GM21825 (cell line): ENCODE measurements around the gene NHP2.
A peak's percentile ranks its signal among the peaks of the same experiment; 100 is the strongest.

ENCODE experiments used
- ATAC-seq: cut with Tn5 transposase; IDR thresholded peaks from one replicate; pipeline ENCODE4 v1.9.1; 2021; ENCODE audit warnings: mild to moderate bottlenecking, moderate library complexity; ENCODE audit not compliant: unreplicated experiment

Gene NHP2

GRCh38 chr5:178177569-178177968 is 23.9 kb upstream of the NHP2 start:
- no peak for ATAC-seq

- no peak for ATAC-seq
Observed at GRCh38 chr5:178176791-178177190, 23.1 kb upstream of the NHP2 start.

GRCh38 chr5:178174456-178174855 is 20.8 kb upstream of the NHP2 start:
- ATAC-seq, result no peak

- ATAC-seq, result no peak
Observed at GRCh38 chr5:178170455-178170854, 16.8 kb upstream of the NHP2 start.

GRCh38 chr5:178165581-178165980 is 11.9 kb upstream of the NHP2 start:
- ATAC-seq, result no peak

- ATAC-seq, result peak; percentile 96
Observed at GRCh38 chr5:178163772-178164735, 10.4 kb upstream of the NHP2 start.

GRCh38 chr5:178162481-178162880 is 8.8 kb upstream of the NHP2 start:
- no peak for ATAC-seq

- ATAC-seq, result no peak
Observed at GRCh38 chr5:178160176-178160575, 6.5 kb upstream of the NHP2 start.

- ATAC-seq, result no peak
Observed at GRCh38 chr5:178155065-178155464, 1.4 kb upstream of the NHP2 start.

- no peak for ATAC-seq
Observed at GRCh38 chr5:178152491-178153444, 917 bp downstream of the NHP2 start.

- ATAC-seq, result no peak
Observed at GRCh38 chr5:178150977-178151734, 2.5 kb downstream of the NHP2 start.

- ATAC-seq, result no peak
Observed at GRCh38 chr5:178149199-178149932, 4.3 kb downstream of the NHP2 start.

- ATAC-seq, result no peak
Observed at GRCh38 chr5:178147406-178147805, 6.3 kb downstream of the NHP2 start.

- peak; percentile 48 for ATAC-seq
Observed at GRCh38 chr5:178145965-178146820, 7.5 kb downstream of the NHP2 start.

GRCh38 chr5:178143901-178144300 is 9.8 kb downstream of the NHP2 start:
- ATAC-seq, result no peak

- no peak for ATAC-seq
Observed at GRCh38 chr5:178143246-178143645, 10.4 kb downstream of the NHP2 start.

- ATAC-seq, result no peak
Observed at GRCh38 chr5:178142642-178143041, 11.0 kb downstream of the NHP2 start.

GRCh38 chr5:178141550-178141949 is 12.1 kb downstream of the NHP2 start:
- ATAC-seq, result no peak

- no peak for ATAC-seq
Observed at GRCh38 chr5:178137991-178138390, 15.7 kb downstream of the NHP2 start.
